SK-N-MC (cell line): Measurements from ENCODE around the gene LY86.

Experiments
- DNase-seq: peaks from one replicate; pipeline ENCODE4 v3.0.0-alpha.2; 2011; ENCODE audit warnings: low read depth, low spot score
- H3K27ac ChIP-seq: fragments of 200-600 bp; sonication (generic); 2 replicates; pipeline ENCODE4 v1.5.1; 2016; ENCODE audit warnings: mixed run types
- H3K36me3 ChIP-seq: fragments of 200-600 bp; sonication (generic); 2 replicates; pipeline ENCODE4 v1.6.1; 2017; ENCODE audit warnings: antibody characterized with exemption, low read length, mixed read lengths; ENCODE audit not compliant: insufficient read depth
- H3K4me3 ChIP-seq: fragments of 200-600 bp; sonication (generic); 2 replicates; pipeline ENCODE4 v1.5.1; 2016
- H3K9ac ChIP-seq: fragments of 200-600 bp; sonication (generic); 2 replicates; pipeline ENCODE4 v1.8.0; 2017; ENCODE audit warnings: mixed run types, mixed read lengths; ENCODE audit not compliant: insufficient read length
- H3K9me3 ChIP-seq: fragments of 200-600 bp; sonication (generic); 2 replicates; pipeline ENCODE4 v1.6.1; 2017; ENCODE audit warnings: low read depth, mild to moderate bottlenecking, antibody characterized with exemption, low read length, moderate library complexity, mixed read lengths
- EZH2 ChIP-seq: fragments of 200-600 bp; sonication (generic); IDR thresholded peaks from one replicate; pipeline ENCODE4 v1.6.1; 2017; ENCODE audit warnings: antibody characterized with exemption
- FOXP2 ChIP-seq: optimal IDR thresholded peaks from 2 replicates; pipeline ENCODE3; 2011; ENCODE audit warnings: mild to moderate bottlenecking, moderate library complexity; ENCODE audit not compliant: insufficient read depth; ENCODE audit errors: extremely low read length, control extremely low read depth
- POLR2AphosphoS5 ChIP-seq: IDR thresholded peaks from 2 replicates; pipeline ENCODE4 v1.6.1; 2012; ENCODE audit warnings: mild to moderate bottlenecking, low read depth, low read length, borderline replicate concordance

LY86 gene

DNA sequence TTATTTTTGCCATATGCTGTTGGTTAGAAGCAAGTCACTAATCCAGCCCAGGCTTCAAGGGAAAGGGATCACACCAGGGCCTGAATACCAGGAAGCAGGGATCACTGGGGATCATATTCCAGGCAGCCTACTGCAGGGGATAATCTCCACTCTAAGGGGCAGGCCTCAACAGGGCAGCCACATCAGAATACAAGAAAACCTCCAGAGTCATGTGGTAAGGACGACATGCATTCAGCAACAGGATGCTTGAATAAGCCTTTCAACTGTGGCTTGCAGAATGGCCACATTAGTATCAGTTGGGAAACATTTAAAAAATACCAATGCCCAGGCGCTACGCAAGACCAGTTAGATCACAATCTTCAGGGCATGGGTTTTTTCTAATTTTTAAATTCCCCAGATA is 109.1 kb downstream of the LY86 start:
- TF ChIP-seq FOXP2: no peak
- no peak for DNase-seq
- Histone ChIP-seq H3K36me3 (no peaks in the 10 kb centered on the region), H3K4me3 (no peak overlapping the region), H3K9me3 (no peaks in the 10 kb centered on the region), H3K27ac (peak overlapping the region; percentile 91), H3K9ac (peak overlapping the region; percentile 56)

DNA sequence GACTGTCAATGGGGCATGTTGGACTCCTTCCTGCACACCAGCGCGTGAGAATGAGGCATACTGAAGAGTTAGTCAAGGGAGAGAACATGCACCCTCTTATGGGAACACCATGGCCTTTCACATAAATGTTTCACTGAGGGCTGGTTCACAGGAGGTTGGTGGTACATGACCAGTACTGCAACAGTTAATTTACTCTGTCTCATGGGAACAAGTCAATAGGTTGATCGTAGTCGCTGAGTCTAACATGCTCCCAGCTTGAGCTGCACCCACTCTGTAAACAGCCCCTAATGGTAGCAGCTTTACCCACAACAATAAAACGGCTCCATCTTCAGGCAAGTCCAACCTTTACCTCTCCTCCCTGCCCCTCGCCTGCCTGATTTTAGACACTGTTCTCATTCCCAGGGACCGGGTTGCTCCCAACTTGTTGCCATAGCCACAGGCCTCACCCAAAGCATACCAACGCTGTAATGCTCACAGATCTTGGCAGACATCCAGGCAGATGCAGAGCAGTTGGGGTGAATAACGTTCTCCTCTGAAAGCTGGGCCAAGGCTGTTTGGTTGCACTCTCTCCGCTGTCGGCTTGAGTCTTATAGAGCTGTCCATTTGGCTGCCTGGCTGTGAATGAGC is 111.3 kb downstream of the LY86 start:
- peak overlapping the region; percentile 76 for H3K27ac ChIP-seq
- no peaks in the 10 kb centered on the region for H3K36me3 ChIP-seq
- no peaks in the 10 kb centered on the region for H3K9me3 ChIP-seq
- no peak for DNase-seq
- H3K4me3 ChIP-seq: 0 out of 2 replicates have a peak overlapping the region, but pooled peaks have one; percentile 16
- TF ChIP-seq FOXP2 (no peak), EZH2 (no peak), POLR2AphosphoS5 (0 out of 2 replicates have a peak, but pooled peaks have one; percentile 17)
- peak overlapping the region; percentile 46 for H3K9ac ChIP-seq

DNA sequence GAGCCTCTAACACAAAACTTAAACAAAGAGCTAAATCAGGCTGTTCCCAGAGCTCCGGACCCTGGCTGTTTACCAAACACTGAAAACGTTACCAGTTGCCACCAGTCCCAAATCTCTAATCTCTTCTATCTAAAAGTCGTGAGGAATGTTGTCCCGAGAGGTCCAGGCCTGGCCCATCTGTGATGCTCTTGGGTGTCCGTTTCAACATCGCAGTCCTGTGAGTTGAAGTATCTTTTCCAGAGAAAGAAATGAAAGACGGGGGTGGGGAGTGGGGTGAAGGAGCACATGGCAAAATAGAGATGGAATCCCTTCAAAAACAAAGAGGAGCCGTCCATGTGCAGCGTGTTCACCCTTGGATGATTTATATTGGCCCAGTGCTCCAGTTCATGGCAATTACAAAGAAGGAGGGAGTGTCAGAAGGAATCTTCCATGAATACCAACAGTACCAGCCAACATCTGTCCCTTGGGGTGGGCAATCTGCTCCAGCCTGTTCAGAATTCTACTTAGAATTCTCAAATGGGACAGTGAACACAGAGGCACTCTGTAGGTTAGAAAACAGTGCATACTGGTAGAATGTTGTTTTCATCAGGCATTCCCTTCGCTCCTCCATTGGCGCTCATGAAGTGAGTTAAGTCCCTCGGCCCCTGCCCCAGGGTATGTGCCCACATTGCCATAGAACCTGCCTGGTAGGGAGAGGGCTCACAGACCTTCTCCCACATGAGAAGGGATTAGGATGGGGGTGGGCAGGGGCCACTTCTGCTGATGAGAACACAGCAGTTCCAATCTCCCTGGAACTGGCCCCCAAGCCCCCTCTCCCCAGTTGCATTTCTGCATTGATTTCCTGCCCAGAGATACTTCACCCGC is 112.1 kb downstream of the LY86 start:
- Histone ChIP-seq H3K4me3 (0 out of 2 replicates have a peak overlapping the region, but pooled peaks have one; percentile 16), H3K27ac (peak overlapping the region; percentile 76)

DNA sequence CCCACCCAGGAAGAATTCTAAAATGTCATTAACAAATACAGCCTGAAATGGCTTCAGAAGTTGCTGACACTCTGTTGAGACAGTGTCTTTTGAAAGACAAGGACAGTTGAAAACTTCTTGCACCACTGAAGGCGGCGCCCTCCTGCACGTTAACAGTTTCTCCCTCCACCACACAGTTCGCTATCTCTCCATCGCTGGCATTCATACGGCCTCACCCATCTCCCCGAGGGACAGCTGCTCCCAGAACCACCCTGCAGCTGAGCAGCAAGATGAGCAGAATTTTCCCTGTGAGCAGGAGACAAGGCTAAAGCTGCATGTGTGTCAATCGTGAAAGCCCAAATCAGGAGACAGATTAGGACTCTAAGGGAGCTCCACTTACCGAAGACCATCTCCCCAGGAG is 113.3 kb downstream of the LY86 start:
- Histone ChIP-seq H3K9ac (no peak overlapping the region), H3K27ac (peak overlapping the region; percentile 16; the same call in 1 of the 2 replicates), H3K4me3 (no peak overlapping the region), H3K9me3 (no peaks in the 10 kb centered on the region), H3K36me3 (no peaks in the 10 kb centered on the region)
- no peak for DNase-seq
- TF ChIP-seq FOXP2 (no peak), POLR2AphosphoS5 (no peak), EZH2 (no peak)

More for the DNA sequence above, 112.1 kb downstream of the LY86 start:
- TF ChIP-seq POLR2AphosphoS5 (no peak), EZH2 (no peak), FOXP2 (no peak)
- no peaks in the 10 kb centered on the region for H3K9me3 ChIP-seq
- no peaks in the 10 kb centered on the region for H3K36me3 ChIP-seq
- DNase-seq: no peak
- peak overlapping the region; percentile 46 for H3K9ac ChIP-seq

DNA sequence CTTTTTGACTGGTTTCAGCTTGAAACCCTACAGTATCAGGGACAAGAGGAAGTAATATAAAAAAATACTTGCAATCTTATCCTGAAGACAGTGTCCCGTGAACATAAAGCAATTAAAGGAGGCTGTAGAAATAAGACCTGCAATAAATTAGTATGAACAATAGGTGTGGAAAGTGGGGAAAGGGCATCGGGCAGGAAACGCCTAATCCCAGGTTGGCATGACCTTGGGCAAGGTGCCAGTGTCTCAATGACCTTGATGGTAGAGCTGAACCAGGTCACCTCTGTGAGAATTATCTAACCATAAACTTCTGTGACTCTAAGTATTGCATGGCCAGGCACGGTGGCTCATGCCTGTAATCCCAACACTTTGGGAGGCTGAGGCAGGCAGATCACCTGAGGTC is 115.2 kb downstream of the LY86 start:
- Histone ChIP-seq H3K36me3 (no peaks in the 10 kb centered on the region), H3K27ac (no peak overlapping the region), H3K9ac (no peak overlapping the region), H3K4me3 (no peak overlapping the region), H3K9me3 (no peaks in the 10 kb centered on the region)
- DNase-seq: no peak
- TF ChIP-seq POLR2AphosphoS5 (no peak), EZH2 (no peak), FOXP2 (no peak)
